Fibroblast of skin of back (primary cell): ENCODE measurements around the gene C6orf62.
"Not testable (repeated sequence)": the region's sequence is repeated elsewhere in the genome, so short reads cannot be mapped to it uniquely, and the experiment has no call there.

Experiments
- DNase-seq: peaks from one replicate; pipeline ENCODE4 v3.0.0-alpha.2; 2013

Gene C6orf62

GRCh38 chr6:24742216-24742738 is 23.3 kb upstream of the C6orf62 start:
- no peak for DNase-seq

DNA sequence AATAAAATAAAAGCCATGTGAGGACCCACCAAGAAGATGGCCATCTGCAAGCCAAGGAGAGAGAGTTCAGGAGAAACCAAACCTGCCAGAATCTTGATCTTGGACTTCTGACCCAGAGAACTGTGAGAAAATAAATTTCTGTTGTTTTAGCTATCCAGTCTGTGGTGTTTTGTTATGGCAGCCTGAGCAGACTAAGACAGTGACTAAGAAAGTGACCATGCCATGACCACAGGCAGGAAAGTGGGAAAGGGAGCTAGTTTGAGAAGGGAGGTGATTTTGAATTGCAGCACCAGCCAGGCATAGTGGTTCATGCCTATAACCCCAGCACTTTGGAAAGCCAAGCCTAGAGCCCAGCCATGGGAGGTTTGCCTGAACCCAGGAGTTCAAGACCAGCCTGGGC is 21.9 kb upstream of the C6orf62 start:
- peak; percentile 71 for DNase-seq

DNA sequence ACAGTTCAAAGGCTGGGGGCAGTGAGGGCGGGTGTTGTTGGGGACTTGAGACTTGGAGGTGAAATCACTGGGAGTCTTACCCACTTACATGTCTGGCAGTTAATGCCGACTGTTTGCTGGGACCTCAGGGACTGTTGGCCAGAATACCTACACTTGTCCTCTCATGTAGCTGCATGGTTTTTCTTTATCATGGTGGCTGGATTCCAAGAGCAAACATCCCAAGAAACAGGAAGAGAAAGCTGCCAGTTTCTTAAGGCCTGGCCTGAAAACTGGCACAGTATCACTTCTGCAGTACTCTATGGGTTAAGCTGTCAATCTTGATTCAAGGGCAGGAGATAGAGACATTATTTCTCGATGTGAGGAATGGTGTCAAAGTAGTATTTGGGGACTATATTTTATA is 19.8 kb upstream of the C6orf62 start:
- DNase-seq, result no peak

DNA sequence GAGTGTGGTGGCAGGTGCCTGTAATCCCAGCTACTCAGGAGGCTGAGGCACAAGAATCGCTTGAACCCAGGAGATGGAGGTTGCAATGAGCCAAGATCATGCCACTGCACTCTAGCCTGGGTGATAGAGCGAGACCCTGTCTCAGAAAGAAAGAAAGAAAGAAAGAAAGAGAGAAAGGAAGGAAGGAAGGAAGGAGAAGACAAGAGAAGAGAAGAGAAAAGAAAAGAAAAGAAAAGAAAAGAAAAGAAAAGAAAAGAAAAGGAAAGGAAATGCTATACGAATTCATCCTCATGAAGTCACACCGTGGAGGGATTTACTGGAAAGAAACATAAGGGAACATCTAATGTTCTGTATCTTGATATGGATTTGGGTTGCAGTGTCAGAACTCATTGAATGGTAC is 15.8 kb upstream of the C6orf62 start:
- DNase-seq, result not testable (repeated sequence)

DNA sequence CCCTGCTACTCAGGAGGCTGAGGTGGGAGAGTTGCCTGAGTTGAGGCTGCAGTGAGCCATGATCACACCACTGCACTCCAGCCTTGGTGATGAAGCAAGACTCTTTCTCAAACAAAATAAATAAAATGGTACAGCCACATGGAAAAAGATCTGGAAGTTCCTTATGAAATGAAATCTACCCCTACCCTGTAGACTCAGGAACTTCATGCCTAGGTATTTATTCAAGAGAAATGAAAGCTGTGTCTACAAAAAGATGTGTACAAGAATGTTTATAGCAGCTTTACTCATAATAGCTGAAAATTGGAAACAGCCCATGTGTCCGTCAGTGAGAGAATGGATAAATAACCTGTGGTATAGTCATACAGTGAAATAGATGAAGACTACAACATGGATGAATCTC is 15.2 kb upstream of the C6orf62 start:
- DNase-seq, result no peak

DNA sequence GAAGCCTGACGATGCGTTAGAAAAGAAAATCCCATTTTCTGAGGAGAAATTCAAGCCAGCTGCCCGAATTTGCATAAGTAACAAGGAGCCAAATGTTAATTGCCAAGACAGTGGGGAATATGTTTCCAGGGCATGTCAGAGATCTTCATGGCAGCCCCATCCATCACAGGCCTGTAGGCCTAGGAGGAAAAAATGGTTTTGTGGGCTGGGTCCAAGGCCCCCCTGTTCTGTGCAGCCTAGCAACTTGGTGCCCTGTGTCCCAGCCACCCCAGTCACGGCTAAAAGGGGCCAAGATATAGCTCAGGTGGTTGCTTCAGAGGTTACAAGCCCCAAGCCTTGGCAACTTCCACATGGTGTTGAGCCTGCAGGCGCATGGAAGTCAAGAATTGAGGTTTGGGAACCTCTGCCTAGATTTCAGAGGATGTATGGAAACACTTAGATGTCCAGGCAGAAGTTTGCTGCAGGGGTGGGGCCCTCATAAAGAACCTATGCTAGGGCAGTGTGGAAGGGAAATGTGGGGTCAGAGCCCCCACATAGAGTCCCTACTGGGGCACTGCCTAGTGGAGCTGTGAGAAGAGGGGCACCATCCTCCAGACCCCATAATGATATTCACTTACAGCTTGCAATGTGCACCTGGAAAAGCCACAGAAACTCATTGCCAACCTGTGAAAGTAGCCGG is 12.6 kb upstream of the C6orf62 start:
- not testable (repeated sequence) for DNase-seq

DNA sequence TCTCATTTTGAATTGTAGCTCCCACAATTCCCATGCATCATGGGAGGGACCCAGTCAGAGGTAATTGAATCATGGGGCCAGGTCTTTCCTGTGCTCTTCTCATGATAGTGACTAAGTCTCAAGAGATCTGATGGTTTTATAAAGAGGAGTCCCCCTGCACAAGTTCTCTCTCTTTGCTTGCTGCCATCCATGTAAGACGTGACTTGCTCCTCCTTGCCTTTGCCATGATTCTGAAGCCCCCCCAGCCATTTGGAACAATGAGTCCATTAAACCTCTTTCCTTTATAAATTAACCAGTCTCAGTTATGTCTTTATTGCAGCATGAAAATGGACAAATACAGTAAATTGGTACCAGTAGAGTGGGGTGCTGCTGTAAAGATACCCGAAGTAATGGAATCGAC is 11.7 kb upstream of the C6orf62 start:
- not testable (repeated sequence) for DNase-seq

GRCh38 chr6:24723270-24723669 is 4.3 kb upstream of the C6orf62 start:
- no peak for DNase-seq

DNA sequence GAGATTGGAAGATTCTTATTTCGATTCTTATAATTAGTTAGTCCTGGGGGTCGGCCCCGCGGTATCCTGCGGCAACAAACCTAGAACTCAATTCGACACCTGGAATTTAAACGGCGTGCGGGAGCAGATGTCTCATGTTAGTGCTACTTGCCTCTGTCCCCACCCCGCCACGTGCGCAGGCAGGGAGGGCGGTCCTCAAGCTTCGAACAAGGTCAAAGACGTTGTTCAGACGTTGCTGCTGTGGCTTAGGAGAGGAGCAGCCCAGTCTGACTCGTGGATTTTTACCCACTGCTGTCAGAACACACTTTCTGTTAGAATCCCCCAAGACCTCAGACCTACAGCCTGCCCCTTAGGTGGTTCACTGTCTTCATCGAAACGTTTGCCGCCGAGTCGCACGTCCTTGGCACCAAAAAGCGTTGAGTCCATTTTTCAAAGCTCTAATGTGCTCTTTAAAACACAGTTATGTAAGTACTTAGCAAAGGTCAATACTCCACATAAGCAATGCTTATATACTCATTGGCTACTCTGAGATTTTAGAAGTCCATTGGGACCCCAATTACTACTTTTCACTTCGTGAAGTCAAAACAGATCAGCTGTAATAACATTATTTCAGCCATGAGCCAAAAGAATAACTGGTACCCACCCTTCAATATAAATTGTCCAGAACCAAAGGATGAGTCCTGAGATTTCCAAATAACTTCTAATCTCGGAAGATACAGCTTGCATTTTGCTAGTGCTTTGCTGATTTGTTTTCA is 2.7 kb upstream of the C6orf62 start:
- DNase-seq, result no peak

- peak; percentile 100 for DNase-seq
Measured at GRCh38 chr6:24720604-24721460, 1.9 kb upstream of the C6orf62 start.

GRCh38 chr6:24720131-24720603 is 1.2 kb upstream of the C6orf62 start:
- peak; percentile 71 for DNase-seq

GRCh38 chr6:24718449-24719124 is 367 bp downstream of the C6orf62 start:
- DNase-seq, result no peak

DNA sequence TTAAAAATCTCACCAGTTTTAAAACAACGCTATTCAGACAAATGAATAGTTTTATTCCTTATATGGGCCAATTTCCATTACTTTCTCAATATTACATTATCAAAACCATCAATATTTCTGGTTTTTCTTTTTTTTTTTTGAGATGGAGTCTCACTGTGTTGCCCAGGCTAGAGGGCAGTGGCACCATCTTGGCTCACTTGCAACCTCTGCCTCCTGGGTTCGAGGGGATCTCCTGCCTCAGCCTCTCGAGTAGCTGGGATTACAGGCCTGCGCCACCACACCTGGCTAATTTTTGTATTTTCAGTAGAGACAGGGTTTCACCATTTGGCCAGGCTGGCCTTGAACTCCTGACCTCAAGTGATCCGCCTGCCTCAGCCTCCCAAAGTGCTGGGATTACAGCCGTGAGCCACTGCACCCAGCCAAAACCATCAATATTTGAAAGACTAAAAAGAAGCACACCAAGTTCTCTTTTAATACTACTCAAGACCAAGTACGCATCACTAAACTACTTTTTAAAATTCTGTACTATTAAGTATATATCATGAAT is 2.3 kb downstream of the C6orf62 start:
- not testable (repeated sequence) for DNase-seq

- no peak for DNase-seq
Measured at GRCh38 chr6:24710519-24711303, 8.2 kb downstream of the C6orf62 start.

GRCh38 chr6:24709014-24709711 is 9.8 kb downstream of the C6orf62 start:
- DNase-seq, result no peak

GRCh38 chr6:24708612-24709011 is 10.3 kb downstream of the C6orf62 start:
- DNase-seq, result no peak

DNA sequence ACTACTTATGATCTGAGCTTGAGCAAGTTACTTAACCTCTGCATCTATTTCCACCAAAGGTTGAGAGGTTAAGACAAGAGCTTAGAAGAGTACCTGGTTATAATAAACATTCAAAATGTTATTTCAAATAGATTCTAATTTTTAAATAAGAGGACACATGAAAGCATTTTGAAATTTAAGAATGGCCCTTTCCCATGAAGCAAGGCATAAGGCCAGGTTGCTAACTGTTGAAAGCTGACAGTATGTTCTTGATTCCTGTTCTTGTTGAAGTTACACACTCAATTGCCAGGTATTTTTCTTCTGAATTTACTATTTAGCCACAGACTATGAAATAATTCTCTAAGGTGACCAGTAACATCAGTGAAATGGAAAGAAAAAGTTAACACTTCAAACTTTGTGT is 14.5 kb downstream of the C6orf62 start:
- no peak for DNase-seq

DNA sequence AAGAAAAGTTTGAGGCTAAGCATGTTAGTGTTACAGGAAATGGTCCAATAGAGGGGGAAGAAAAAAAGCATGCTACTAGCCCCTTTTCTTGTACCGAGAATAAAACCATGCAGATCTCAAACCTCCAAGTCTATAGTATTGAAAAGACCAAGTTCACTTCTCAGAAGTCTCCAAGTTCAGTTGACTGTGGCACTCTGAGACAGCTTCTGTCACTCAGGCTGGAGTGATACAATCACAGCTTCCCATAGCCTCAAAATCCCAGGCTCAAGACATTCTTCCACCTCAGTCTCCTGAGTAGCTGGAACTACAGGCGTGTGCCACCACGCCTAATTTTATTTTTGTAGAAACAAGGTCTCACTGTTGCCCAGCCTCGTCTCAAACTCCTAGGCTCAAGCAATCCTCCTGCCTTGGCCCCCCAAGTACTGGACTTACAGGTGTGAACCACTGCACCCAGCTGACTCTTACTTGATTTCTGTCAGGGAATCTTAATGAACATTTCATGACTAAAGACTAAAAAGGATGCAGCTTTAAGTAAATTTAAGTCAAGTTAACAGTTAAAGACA is 16.2 kb downstream of the C6orf62 start:
- DNase-seq, result no peak

DNA sequence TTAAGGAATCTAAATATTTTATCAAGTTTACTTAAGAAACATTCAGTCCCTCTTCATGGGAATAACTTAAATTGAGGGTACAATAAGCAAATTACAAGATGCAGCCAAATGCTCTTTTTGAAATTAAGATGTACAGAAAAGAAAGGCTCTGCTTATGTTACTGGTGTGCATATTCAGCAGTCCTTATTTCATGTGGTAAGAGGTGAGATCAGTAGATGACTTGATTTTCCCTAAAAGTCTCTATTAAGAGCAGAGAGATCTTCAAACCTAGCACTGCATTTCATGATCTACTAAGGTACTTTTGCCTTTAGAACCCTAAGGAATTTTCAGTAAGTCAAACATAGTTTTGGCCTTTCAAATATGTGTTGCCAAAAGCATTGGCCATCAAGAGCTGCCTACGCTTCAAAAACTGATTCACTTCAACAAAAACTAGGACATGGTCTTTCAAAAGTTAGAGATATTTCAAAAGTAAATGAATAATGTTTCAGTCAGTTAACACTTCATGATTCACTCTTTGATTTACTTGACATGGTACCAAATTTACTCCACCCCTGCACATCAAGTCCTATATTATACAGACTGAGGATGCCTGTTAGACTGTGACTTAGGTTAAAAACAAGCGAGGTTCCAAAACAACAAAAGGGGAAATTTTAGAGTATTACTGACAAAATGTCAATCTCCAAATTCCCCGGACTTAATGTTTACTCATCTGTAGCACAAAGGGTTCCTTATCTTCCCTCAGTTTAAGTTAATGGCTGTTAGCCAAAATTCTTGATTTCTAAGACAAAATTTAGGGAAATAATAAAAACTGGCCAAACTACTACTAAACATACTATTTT is 19.2 kb downstream of the C6orf62 start:
- DNase-seq, result no peak
